ENCODE data around the gene SH3GLB2. TPM values are rescaled to one million over a fixed set of nuclear protein-coding genes. Genes with fewer than 3 reads are reported as not detected.

SH3GLB2 gene
- total and polyA plus RNA-seq, 2 of the 8 experiments (the other 6 are each of a cell fraction or from before 2014, with no cell fraction given), result 52.7 to 79.9 TPM

DNA sequence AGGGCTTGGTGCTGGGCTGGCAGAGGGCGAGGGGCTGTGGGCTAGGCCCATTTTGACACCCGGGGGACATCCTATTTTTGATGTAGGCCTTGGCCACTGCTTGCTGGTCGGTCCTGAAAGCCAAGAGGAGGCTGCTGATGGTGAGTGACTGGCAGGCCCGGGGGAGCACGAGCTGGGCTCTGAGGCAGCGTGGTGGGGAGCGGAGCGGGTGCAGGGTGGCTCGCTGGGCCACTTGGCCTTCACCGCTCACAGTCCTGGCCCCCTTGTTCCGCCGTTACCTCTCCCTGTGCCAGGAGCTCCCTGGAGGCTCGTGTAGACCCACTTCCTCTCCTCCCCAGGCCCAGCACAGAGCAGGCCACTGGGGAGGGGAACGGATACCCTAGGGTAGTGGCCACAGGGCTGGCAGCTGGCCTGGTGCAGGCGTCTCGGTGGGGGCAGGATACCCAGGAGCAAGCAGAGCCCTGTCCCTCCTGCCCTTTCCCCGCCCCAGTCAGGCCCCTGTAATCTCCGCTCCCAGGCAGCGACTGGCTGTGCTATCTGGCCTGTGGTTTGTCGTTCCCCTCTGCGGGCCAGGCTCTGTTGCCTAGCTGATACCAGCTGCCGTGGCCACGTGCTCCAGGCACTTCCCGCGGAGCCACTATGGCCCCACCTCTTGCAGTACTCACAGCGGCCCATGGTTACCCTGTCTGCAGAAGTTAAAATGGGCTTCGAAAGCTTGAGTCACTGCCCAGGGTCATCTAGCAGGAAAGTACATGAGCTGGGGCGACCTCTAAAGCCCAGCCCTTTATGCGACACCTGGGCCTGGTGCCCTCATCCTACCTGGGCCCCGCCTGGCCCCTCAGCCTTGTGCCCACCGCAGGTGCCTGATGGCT, 41.1 kb upstream of the SH3GLB2 start (continued):
- TF ChIP-seq, protein P1, sequence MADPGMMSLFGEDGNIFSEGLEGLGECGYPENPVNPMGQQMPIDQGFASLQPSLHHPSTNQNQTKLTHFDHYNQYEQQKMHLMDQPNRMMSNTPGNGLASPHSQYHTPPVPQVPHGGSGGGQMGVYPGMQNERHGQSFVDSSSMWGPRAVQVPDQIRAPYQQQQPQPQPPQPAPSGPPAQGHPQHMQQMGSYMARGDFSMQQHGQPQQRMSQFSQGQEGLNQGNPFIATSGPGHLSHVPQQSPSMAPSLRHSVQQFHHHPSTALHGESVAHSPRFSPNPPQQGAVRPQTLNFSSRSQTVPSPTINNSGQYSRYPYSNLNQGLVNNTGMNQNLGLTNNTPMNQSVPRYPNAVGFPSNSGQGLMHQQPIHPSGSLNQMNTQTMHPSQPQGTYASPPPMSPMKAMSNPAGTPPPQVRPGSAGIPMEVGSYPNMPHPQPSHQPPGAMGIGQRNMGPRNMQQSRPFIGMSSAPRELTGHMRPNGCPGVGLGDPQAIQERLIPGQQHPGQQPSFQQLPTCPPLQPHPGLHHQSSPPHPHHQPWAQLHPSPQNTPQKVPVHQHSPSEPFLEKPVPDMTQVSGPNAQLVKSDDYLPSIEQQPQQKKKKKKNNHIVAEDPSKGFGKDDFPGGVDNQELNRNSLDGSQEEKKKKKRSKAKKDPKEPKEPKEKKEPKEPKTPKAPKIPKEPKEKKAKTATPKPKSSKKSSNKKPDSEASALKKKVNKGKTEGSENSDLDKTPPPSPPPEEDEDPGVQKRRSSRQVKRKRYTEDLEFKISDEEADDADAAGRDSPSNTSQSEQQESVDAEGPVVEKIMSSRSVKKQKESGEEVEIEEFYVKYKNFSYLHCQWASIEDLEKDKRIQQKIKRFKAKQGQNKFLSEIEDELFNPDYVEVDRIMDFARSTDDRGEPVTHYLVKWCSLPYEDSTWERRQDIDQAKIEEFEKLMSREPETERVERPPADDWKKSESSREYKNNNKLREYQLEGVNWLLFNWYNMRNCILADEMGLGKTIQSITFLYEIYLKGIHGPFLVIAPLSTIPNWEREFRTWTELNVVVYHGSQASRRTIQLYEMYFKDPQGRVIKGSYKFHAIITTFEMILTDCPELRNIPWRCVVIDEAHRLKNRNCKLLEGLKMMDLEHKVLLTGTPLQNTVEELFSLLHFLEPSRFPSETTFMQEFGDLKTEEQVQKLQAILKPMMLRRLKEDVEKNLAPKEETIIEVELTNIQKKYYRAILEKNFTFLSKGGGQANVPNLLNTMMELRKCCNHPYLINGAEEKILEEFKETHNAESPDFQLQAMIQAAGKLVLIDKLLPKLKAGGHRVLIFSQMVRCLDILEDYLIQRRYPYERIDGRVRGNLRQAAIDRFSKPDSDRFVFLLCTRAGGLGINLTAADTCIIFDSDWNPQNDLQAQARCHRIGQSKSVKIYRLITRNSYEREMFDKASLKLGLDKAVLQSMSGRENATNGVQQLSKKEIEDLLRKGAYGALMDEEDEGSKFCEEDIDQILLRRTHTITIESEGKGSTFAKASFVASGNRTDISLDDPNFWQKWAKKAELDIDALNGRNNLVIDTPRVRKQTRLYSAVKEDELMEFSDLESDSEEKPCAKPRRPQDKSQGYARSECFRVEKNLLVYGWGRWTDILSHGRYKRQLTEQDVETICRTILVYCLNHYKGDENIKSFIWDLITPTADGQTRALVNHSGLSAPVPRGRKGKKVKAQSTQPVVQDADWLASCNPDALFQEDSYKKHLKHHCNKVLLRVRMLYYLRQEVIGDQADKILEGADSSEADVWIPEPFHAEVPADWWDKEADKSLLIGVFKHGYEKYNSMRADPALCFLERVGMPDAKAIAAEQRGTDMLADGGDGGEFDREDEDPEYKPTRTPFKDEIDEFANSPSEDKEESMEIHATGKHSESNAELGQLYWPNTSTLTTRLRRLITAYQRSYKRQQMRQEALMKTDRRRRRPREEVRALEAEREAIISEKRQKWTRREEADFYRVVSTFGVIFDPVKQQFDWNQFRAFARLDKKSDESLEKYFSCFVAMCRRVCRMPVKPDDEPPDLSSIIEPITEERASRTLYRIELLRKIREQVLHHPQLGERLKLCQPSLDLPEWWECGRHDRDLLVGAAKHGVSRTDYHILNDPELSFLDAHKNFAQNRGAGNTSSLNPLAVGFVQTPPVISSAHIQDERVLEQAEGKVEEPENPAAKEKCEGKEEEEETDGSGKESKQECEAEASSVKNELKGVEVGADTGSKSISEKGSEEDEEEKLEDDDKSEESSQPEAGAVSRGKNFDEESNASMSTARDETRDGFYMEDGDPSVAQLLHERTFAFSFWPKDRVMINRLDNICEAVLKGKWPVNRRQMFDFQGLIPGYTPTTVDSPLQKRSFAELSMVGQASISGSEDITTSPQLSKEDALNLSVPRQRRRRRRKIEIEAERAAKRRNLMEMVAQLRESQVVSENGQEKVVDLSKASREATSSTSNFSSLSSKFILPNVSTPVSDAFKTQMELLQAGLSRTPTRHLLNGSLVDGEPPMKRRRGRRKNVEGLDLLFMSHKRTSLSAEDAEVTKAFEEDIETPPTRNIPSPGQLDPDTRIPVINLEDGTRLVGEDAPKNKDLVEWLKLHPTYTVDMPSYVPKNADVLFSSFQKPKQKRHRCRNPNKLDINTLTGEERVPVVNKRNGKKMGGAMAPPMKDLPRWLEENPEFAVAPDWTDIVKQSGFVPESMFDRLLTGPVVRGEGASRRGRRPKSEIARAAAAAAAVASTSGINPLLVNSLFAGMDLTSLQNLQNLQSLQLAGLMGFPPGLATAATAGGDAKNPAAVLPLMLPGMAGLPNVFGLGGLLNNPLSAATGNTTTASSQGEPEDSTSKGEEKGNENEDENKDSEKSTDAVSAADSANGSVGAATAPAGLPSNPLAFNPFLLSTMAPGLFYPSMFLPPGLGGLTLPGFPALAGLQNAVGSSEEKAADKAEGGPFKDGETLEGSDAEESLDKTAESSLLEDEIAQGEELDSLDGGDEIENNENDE (IDR thresholded peaks at IDR 0.05; ENCODE audit: insufficient replicate concordance, low read length), result no peak
- no peak for TF ChIP-seq POU5F1 (IDR thresholded peaks at IDR 0.05; ENCODE audit: low read depth, low read length)
- no peak for TF ChIP-seq SUZ12 (IDR thresholded peaks at IDR 0.05; ENCODE audit: low read length)
